A673 (cell line): Measurements from ENCODE around the gene OR2T8. TPM values are rescaled to one million over a fixed set of nuclear protein-coding genes. Genes with fewer than 3 reads are reported as not detected.
"Not testable (repeated sequence)": the region's sequence is repeated elsewhere in the genome, so short reads cannot be mapped to it uniquely, and the experiment has no call there.

Experiments
- BruUV-seq: library from RNA; stranded (reverse); fragments of 400-500 nt; replicated peaks from 2 replicates; lab custom pipeline; 2021; lab: Mats Ljungman, UMichigan
- CTCF ChIA-PET: fragments of 300-600 bp; sonication (Branson Sonifier 250); formaldehyde crosslinking; loops from one replicate; lab custom pipeline; 2022; ENCODE audit warnings: antibody characterized with exemption; lab: Charles Lee
- POLR2A ChIA-PET: fragments of 300-600 bp; sonication (Branson Sonifier 250); formaldehyde crosslinking; loops from one replicate; lab custom pipeline; 2022; ENCODE audit warnings: antibody characterized with exemption; ENCODE audit not compliant: low non-redundant PET; lab: Charles Lee
- DNase-seq: peaks from one replicate; pipeline ENCODE4 v3.0.0-alpha.2; 2015; ENCODE audit warnings: low spot score
- H3K27ac ChIP-seq: fragments of 200-600 bp; sonication (generic); 2 replicates; pipeline ENCODE4 v1.5.1; 2016; ENCODE audit warnings: mixed run types, low read depth, mild to moderate bottlenecking, mixed read lengths, antibody characterized with exemption, low read length; ENCODE audit not compliant: poor library complexity, severe bottlenecking
- H3K27me3 ChIP-seq: fragments of 200-600 bp; sonication (generic); replicated peaks from 2 replicates; pipeline ENCODE4 v1.6.1; 2017; ENCODE audit warnings: mixed run types, low read depth, mild to moderate bottlenecking, mixed read lengths, antibody characterized with exemption, low read length; ENCODE audit not compliant: insufficient read depth, poor library complexity
- H3K36me3 ChIP-seq: fragments of 200-600 bp; sonication (generic); 2 replicates; pipeline ENCODE4 v1.6.1; 2016; ENCODE audit warnings: mixed run types, mild to moderate bottlenecking, mixed read lengths, antibody characterized with exemption, low read length; ENCODE audit not compliant: insufficient read depth, poor library complexity, severe bottlenecking
- H3K4me1 ChIP-seq: fragments of 200-600 bp; sonication (generic); 2 replicates; pipeline ENCODE4 v1.6.1; 2017; ENCODE audit warnings: mixed run types, mild to moderate bottlenecking, mixed read lengths, antibody characterized with exemption, low read length; ENCODE audit not compliant: insufficient read depth, poor library complexity, severe bottlenecking
- H3K4me3 ChIP-seq: fragments of 200-600 bp; sonication (generic); 2 replicates; pipeline ENCODE4 v1.5.1; 2016; ENCODE audit warnings: low read depth, mixed run types, mild to moderate bottlenecking, mixed read lengths, low read length; ENCODE audit not compliant: poor library complexity, severe bottlenecking
- H3K9me3 ChIP-seq: fragments of 200-600 bp; sonication (generic); 2 replicates; pipeline ENCODE4 v1.6.1; 2016; ENCODE audit warnings: mixed run types, low read depth, mild to moderate bottlenecking, mixed read lengths, antibody characterized with exemption, low read length; ENCODE audit not compliant: poor library complexity, severe bottlenecking
- CTCF ChIP-seq: fragments of 300-800, 200-600 bp; sonication (generic); conservative IDR thresholded peaks from 2 replicates; pipeline ENCODE4 v1.5.1; 2017; ENCODE audit warnings: low read depth, mild to moderate bottlenecking, antibody characterized with exemption, low read length, moderate library complexity, mixed read lengths
- EZH2 ChIP-seq: fragments of 200-600 bp; sonication (generic); IDR thresholded peaks from 2 replicates; pipeline ENCODE4 v1.6.1; 2017; ENCODE audit warnings: borderline replicate concordance, low read depth, mild to moderate bottlenecking, mixed read lengths, antibody characterized with exemption, low read length; ENCODE audit not compliant: poor library complexity, severe bottlenecking
- intact Hi-C: fragments of 100-400 bp; cut with micrococcal nuclease; formaldehyde crosslinking; loops from one replicate; pipeline ENCODE4 v1.10.0; 2022; ENCODE audit not compliant: unreplicated experiment
- total RNA-seq: library from RNA; stranded (reverse); gene quantifications from 2 replicates; pipeline ENCODE4 v1.2.3, GENCODE V29; 2021

Gene OR2T8
- total RNA-seq, 1 experiment from 2014 or later, result not detected

GRCh38 chr1:247935781-247936180, 15.7 kb downstream of the OR2T8 start:
- Histone ChIP-seq H3K9me3 (peaks cover 12% of the 10 kb centered on the region), H3K27me3 (no peaks in the 10 kb centered on the region), H3K36me3 (no peaks in the 10 kb centered on the region), H3K4me1 (no peaks in the 10 kb centered on the region), H3K27ac (no peak overlapping the region), H3K4me3 (no peak overlapping the region)
- POLR2A ChIA-PET, result no interaction called here
- intact Hi-C loops, result no loop called here
- no peak for DNase-seq
- CTCF ChIA-PET, result no interaction called here
- no TSS peak for BruUV-seq
- no peak for TF ChIP-seq EZH2
- no peak for TF ChIP-seq CTCF

- Histone ChIP-seq H3K4me1 (no peaks in the 10 kb centered on the region), H3K4me3 (no peak overlapping the region), H3K36me3 (no peaks in the 10 kb centered on the region), H3K27ac (no peak overlapping the region), H3K9me3 (peaks cover 12% of the 10 kb centered on the region), H3K27me3 (no peaks in the 10 kb centered on the region)
- intact Hi-C loops, result no loop called here
- BruUV-seq, result no TSS peak
- ChIA-PET POLR2A (no interaction called here), CTCF (no interaction called here)
- TF ChIP-seq CTCF, result no peak
- no peak for TF ChIP-seq EZH2
- DNase-seq, result no peak
Observed at GRCh38 chr1:247936415-247936814, 16.4 kb downstream of the OR2T8 start.

- H3K27me3 ChIP-seq, CTCF ChIA-PET, BruUV-seq, H3K36me3 ChIP-seq, H3K27ac ChIP-seq, POLR2A ChIA-PET, H3K4me3 ChIP-seq, H3K4me1 ChIP-seq, intact Hi-C loops: not testable (repeated sequence)
- peak; percentile 43 for TF ChIP-seq CTCF
- peak; percentile 19 for DNase-seq
- peaks cover 12% of the 10 kb centered on the region for H3K9me3 ChIP-seq
Observed at GRCh38 chr1:247936965-247937734, 17.1 kb downstream of the OR2T8 start.
